GM12891 (cell line): ENCODE results near the gene MTCL3.

Experiments used
- DNase-seq: peaks from one replicate; pipeline ENCODE4 v3.0.0; 2011; ENCODE audit warnings: low spot score; ENCODE audit not compliant: insufficient read length
- FAIRE-seq: peaks from 2 replicates; lab custom pipeline; 2011; peaks lifted over from hg19 to GRCh38; lab: Jason Lieb, UNC
- PAX5 ChIP-seq: IDR thresholded peaks from 2 replicates; pipeline ENCODE4 v1.6.1; 2011; ENCODE audit warnings: low read length, moderate library complexity, mild to moderate bottlenecking; ENCODE audit not compliant: insufficient read depth, severe bottlenecking
- POLR2A ChIP-seq: IDR thresholded peaks from 2 replicates; pipeline ENCODE4 v1.6.1; 2011; ENCODE audit warnings: low read depth, low read length, control low read depth
- POLR2AphosphoS5 ChIP-seq: IDR thresholded peaks from 2 replicates; pipeline ENCODE4 v1.6.1; 2011; ENCODE audit warnings: low read depth, low read length, control low read depth
- POU2F2 ChIP-seq: IDR thresholded peaks from 2 replicates; pipeline ENCODE4 v1.6.1; 2011; ENCODE audit warnings: low read depth, mild to moderate bottlenecking, control low read depth, low read length, moderate library complexity
- SPI1 ChIP-seq: IDR thresholded peaks from 2 replicates; pipeline ENCODE4 v1.6.1; 2011; ENCODE audit warnings: low read depth, low read length, control low read depth
- TAF1 ChIP-seq: IDR thresholded peaks from 2 replicates; pipeline ENCODE4 v1.6.1; 2011; ENCODE audit warnings: low read depth, low read length, control low read depth

MTCL3 gene

DNA sequence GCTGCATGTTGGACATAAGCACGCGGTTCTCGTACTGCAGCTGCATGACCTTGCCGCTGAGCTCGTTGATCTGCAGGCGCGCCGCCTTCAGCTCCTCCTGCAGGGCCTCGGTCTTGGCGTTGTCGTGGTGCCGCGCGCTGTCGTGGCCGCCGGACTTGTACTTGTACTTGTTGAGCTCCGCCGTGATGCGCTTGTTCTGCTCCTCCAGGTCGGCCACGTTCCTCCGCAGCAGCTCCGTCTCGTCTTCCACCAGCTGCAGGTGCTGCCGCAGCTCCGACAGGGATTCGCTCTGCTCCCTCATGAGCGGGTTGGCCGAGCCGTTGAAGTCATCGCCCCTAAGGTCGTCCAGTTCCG is 43.3 kb downstream of the MTCL3 start:
- DNase-seq, result no peak
- FAIRE-seq, result no peak
- no peak for TF ChIP-seq SPI1
- no peak for TF ChIP-seq POLR2AphosphoS5
- TF ChIP-seq POU2F2, result no peak
- no peak for TF ChIP-seq PAX5
- no peak for TF ChIP-seq TAF1
- TF ChIP-seq POLR2A, result no peak

DNA sequence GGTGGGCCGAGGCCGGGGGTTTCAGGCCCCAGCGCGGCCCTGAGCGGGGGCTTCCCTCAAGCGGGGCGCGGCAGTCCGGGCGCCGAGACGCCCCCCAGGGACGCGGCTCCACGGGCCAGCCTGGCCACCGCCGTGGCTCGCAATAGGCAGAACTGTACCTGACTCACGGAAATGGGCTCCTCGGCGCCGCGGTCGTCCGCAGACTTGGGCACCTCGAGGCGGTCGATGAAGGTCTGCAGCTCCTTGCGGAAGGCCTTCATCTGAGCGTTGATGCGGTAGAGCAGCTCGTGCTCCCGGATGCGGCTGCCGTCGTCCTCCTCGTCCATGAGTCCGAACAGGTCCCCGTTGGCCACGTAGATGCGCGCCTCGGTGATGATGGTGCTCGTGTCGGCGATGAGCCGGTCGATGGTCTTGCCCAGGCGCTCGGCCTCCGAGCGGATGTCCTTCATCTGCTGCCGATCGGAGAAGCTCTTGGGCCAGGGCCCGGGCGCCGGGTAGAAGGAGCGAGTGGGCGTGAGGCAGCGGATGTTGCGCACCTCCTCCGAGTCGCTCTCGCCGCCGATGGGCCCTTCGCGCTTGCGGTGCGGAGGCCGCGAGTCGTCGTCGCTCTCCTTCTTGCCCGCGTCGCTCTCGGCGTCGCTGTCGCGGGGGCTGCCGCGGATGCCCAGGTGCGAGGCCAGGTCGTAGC is 43.9 kb downstream of the MTCL3 start:
- no peak for DNase-seq
- no peak for FAIRE-seq
- no peak for TF ChIP-seq PAX5
- no peak for TF ChIP-seq SPI1
- no peak for TF ChIP-seq POLR2AphosphoS5
- no peak for TF ChIP-seq POU2F2
- no peak for TF ChIP-seq TAF1
- TF ChIP-seq POLR2A, result no peak

- TF ChIP-seq POU2F2 (no peak), POLR2A (no peak), SPI1 (peak; percentile 90)
- FAIRE-seq (no peak), DNase-seq (no peak)
These were observed 47.5 kb downstream of the MTCL3 start for GRCh38 chr6:127471379-127472255.

- DNase-seq, result no peak
- FAIRE-seq, result no peak
- TF ChIP-seq POLR2A, result no peak
- no peak for TF ChIP-seq TAF1
- TF ChIP-seq POLR2AphosphoS5, result no peak
- no peak for TF ChIP-seq SPI1
- no peak for TF ChIP-seq POU2F2
- no peak for TF ChIP-seq PAX5
These were observed 50.2 kb downstream of the MTCL3 start for GRCh38 chr6:127468936-127469335.

GRCh38 chr6:127466416-127466815 is 52.7 kb downstream of the MTCL3 start:
- no peak for FAIRE-seq
- no peak for DNase-seq
- no peak for TF ChIP-seq TAF1

GRCh38 chr6:127464881-127465459 is 54.2 kb downstream of the MTCL3 start:
- DNase-seq (no peak), FAIRE-seq (peak; percentile 90)
- TF ChIP-seq POU2F2 (no peak), POLR2AphosphoS5 (no peak), TAF1 (no peak), POLR2A (no peak), PAX5 (no peak), SPI1 (no peak)

DNA sequence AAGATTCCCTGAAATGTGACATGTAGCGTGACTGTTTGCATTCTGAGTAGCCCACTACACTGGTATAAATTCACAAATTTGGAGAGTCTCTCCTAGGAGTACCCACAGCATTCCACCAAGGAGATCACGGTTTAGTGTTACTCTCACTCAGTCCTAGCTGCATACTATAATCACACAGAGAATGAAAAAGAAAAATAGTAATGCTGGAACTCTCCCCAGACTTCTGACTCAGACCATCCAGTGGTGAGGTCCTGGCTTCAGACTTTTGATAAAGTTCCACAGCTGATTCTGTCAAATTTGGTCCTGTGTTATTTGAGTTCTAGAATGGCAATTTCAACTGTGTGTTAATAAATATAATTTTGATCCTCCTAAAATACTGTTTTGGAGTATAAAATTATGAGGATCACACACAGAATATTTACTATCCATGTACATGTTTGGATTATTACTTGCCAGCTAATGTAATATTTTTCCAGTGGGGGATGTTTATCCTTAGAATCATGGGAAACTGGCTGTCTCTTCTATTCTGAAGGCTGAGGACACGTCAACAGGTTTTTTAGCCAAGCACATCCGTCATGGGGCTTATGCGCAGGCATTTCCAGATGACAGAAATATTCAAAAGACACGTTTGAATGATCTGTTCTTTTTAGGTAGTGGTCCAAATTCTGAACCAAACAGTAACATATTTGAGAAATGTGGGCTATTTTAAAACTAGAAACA is 54.8 kb downstream of the MTCL3 start:
- no peak for FAIRE-seq
- TF ChIP-seq PAX5 (no peak), POLR2A (no peak), SPI1 (no peak), POLR2AphosphoS5 (no peak), TAF1 (no peak), POU2F2 (no peak)
- no peak for DNase-seq

GRCh38 chr6:127463056-127463455 is 56.1 kb downstream of the MTCL3 start:
- TF ChIP-seq POU2F2 (no peak), SPI1 (no peak), POLR2A (no peak), PAX5 (no peak), POLR2AphosphoS5 (no peak), TAF1 (no peak)
- FAIRE-seq, result no peak

GRCh38 chr6:127462376-127462775 is 56.8 kb downstream of the MTCL3 start:
- FAIRE-seq, result no peak
- TF ChIP-seq POLR2A, result no peak
- TF ChIP-seq POU2F2, result no peak
- no peak for TF ChIP-seq PAX5
- no peak for TF ChIP-seq SPI1
- TF ChIP-seq TAF1, result no peak
- no peak for TF ChIP-seq POLR2AphosphoS5
- DNase-seq, result no peak

More at GRCh38 chr6:127463056-127463455, 56.1 kb downstream of the MTCL3 start:
- DNase-seq, result no peak
